GM18858 (cell line): Measurements from ENCODE around the gene HYCC1.
"Not testable (repeated sequence)": the region's sequence is repeated elsewhere in the genome, so short reads cannot be mapped to it uniquely, and the experiment has no call there.

Source experiments
- ATAC-seq: cut with Tn5 transposase; IDR thresholded peaks from one replicate; pipeline ENCODE4 v1.9.1; 2021; ENCODE audit not compliant: unreplicated experiment

Gene HYCC1

GRCh38 chr7:23013715-23014649, at the start of gene HYCC1:
HYCC1 (minus strand) TSS chr7:23014130; CDS start chr7:22991111, 23,019 bp downstream.
- ATAC-seq, result peak; percentile 88

GRCh38 chr7:23062452-23062851, 48.5 kb upstream of the HYCC1 start:
- ATAC-seq, result no peak

- no peak for ATAC-seq
These were observed 47.4 kb upstream of the HYCC1 start for GRCh38 chr7:23061327-23061726.

DNA sequence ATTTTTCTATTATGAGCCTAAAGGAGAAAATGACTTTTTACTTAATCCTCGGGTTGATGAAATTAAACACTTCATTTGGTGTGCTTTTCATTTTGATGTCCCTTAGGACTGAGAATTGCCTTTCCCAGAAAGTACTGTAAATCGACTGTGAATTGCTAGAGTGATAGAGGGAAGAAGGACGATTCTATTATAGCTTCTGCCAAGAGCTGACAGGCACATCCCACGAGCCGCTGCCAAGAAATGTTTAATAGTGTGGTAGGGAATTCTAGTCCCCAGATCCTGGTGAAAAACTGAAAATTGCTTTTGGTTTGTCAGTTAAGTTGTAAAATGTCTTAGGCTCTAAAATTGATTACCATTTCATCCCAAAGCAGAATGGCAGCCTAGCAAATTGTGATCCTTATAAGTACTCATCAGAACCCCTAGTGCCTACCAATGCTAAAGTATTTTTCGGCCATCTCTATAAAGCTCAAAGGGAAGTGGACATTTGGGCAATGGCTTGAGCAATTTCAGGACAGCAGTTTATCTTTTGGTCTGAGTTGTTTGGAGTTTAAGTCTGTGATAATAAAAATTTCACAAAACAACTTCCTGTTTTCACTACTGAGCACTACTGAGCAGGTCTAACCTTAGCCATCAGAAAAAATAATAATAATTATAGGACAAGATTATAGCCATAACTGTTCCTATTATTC, 44.6 kb upstream of the HYCC1 start:
- ATAC-seq, result no peak

GRCh38 chr7:23055582-23056178, 41.8 kb upstream of the HYCC1 start:
- ATAC-seq, result peak; percentile 62

DNA sequence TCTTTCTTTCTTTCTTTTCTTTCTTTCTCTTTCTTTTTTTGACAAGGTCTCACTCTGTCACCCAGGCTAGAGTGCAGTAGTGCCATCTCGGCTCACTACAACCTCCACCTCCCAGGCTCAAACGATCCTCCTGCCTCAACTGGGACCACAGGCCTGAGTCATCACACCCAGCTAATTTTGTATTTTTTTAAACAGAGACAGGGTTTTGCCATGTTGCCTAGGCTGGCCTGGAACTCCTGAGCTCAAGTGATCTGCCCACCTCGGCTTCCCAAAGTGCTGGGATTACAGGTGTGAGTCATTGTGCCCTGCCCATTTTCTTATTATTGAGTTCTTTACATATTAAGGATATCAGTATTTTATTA, 37.2 kb upstream of the HYCC1 start:
- not testable (repeated sequence) for ATAC-seq

GRCh38 chr7:23046336-23046735, 32.4 kb upstream of the HYCC1 start:
- ATAC-seq, result not testable (repeated sequence)

GRCh38 chr7:23045086-23045485, 31.2 kb upstream of the HYCC1 start:
- ATAC-seq, result not testable (repeated sequence)

- ATAC-seq, result no peak
These were observed 30.7 kb upstream of the HYCC1 start for GRCh38 chr7:23044581-23044980.

DNA sequence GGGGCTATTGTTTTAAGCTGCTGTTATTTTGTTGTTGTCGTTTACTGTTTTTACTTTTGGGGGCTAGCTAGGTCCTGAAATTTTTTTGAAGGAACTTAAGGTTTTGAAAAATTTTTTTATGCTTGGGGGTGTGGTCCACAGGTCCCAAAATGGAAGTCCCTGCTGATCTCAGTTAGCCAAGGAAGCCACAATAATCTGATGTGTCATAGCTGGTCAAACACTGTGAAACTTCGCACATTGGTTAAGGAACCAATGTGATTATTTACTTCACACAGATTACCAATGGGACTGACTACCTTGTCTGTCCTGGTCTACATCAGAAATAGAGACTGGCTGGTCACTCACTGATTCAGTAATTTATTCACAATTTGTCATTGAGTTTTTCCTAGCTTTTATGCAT, 29.5 kb upstream of the HYCC1 start:
- no peak for ATAC-seq

DNA sequence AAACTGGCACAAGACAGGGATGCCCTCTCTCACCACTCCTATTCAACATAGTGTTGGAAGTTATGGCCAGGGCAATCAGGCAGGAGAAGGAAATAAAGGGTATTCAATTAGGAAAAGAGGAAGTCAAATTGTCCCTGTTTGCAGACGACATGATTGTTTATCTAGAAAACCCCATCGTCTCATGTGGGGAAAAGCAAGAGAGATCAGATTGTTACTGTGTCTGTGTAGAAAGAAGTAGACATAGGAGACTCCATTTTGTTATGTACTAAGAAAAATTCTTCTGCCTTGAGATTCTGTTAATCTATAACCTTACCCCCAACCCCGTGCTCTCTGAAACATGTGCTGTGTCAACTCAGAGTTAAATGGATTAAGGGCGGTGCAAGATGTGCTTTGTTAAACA, 25.7 kb upstream of the HYCC1 start:
- not testable (repeated sequence) for ATAC-seq

GRCh38 chr7:23035542-23036371, 21.8 kb upstream of the HYCC1 start:
- ATAC-seq, result not testable (repeated sequence)

DNA sequence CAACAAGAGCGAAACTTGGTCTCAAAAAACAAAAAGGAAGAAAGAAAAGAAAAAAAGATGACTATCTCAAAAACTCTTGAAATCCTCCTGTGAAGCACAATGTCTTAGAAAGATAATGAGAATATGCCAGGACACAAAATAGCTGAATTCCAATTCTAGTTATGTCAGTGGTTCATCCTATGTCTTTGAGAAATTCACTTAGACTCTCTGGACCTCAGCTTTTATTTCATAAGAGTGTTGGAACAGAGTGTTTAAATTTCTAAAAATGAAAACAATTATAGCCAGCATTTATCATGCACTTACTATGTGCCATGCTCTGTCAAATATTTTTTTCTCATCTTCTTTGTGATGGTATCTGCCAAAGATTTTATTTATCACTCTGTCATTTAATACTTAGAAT, 13.3 kb upstream of the HYCC1 start:
- ATAC-seq, result no peak

DNA sequence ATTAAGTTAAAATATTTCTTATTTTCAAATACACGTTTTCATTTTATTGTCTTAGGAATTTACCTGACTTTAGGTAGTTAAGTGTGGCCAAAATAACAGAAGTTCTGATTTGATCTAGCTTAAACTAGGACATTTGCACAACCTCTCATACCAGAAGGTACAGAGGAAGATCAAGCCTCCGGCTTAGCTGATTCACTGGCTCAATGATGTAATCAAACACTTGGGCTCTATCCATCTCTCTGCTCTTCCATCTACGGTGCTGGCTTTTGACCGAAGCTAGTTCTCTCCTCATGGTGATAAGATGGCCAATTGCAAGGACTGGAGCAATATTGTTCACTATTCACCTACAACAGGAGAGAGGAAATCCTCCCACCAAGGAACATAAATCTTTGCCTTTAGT, 12.2 kb upstream of the HYCC1 start:
- ATAC-seq, result no peak

DNA sequence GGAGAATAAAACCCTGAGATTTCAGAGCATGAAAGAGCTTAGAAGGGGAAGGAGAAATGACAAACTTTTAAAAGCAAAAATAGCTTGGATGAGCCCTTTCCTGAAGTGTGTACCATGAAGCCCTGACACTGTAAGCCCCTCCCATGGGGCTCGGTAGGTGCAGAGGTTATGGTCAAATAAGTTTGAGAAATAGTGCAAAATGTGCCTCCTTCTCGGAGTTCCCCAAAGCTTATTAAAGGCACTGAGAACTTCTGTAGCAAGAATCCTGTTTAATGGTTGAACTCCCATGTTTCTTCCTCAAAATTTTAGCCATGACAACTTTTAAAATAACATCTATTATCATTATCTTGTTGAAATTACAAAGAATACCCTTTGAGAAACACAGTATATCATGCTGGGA, 10.5 kb upstream of the HYCC1 start:
- no peak for ATAC-seq

- no peak for ATAC-seq
These were observed 8.9 kb upstream of the HYCC1 start for GRCh38 chr7:23022851-23023250.

DNA sequence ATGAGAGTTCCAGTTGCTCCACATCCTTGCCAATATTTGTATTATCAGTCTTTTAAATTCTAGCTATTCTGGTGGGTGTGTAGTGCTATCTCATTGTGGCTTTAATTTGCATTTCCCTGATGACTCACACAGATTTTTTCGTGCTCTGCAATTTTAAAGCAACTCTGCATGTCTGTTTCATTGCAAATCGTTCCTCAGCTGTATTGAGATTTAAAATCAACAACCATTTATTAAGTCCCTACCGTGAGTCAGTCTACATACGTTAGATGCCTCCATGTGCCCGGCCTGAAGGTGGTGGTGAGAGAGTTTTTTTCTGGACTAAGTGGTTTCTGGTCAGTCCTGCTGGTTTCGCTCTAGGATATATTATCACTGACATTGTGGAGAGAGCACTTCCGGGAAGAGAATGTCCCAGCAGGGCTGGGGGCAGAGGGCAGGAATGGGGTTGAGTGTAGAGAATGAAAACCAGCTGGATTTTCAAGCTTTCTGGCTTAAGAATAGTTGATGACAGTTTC, 8.4 kb upstream of the HYCC1 start:
- no peak for ATAC-seq

GRCh38 chr7:23021596-23021995, 7.7 kb upstream of the HYCC1 start:
- no peak for ATAC-seq

GRCh38 chr7:23020742-23021401, 6.9 kb upstream of the HYCC1 start:
- no peak for ATAC-seq

DNA sequence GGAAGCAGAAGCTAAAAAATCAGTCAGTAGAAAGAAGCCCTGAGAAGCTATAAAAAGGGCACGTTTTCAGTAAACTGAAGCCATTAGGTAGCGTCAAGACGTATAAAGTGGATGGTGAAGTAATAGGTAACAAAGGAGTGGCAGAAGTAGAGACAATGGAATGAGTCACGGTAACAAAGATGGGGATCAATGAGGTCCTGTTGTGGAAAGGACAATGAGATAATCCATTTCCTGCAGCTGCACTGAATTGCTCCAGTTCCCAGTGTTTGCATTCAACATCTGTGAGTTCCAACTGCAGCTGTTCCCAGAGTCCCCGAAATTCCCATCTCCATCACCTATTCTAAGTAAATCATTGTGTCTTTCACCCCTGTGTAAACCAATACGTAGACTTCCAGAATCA, 4.8 kb upstream of the HYCC1 start:
- ATAC-seq, result no peak
